Measurements from ENCODE around the gene ZCCHC9. TPM values are rescaled to one million over a fixed set of nuclear protein-coding genes. Genes with fewer than 3 reads are reported as not detected.
"Not testable (repeated sequence)": the region's sequence is repeated elsewhere in the genome, so short reads cannot be mapped to it uniquely, and the experiment has no call there.

The ZCCHC9 gene
- polyA plus RNA-seq, 1 donor: 38.9 TPM

- Histone ChIP-seq H3K27ac (ENCODE audit: low read length) (no peak overlapping the region), H3K36me3 (ENCODE audit: control insufficient read depth, insufficient read depth, low read length) (no peaks in the 10 kb centered on the region), H3K4me3 (ENCODE audit: low read length) (no peak overlapping the region), H3K27me3 (ENCODE audit: control insufficient read depth, insufficient read depth, low read length) (no peaks in the 10 kb centered on the region), H3K4me1 (ENCODE audit: control insufficient read depth, insufficient read depth, low read length) (no peaks in the 10 kb centered on the region), H3K9me3 (ENCODE audit: control insufficient read depth, low read depth, low read length) (no peaks in the 10 kb centered on the region)
- WGBS (ENCODE audit: insufficient coverage, low lambda C conversion rate): no CpG with 5 or more reads among the region's 2 CpGs
- no peak for DNase-seq
These were observed 25.2 kb downstream of the ZCCHC9 start for GRCh38 chr5:81326554-81326953.

DNA sequence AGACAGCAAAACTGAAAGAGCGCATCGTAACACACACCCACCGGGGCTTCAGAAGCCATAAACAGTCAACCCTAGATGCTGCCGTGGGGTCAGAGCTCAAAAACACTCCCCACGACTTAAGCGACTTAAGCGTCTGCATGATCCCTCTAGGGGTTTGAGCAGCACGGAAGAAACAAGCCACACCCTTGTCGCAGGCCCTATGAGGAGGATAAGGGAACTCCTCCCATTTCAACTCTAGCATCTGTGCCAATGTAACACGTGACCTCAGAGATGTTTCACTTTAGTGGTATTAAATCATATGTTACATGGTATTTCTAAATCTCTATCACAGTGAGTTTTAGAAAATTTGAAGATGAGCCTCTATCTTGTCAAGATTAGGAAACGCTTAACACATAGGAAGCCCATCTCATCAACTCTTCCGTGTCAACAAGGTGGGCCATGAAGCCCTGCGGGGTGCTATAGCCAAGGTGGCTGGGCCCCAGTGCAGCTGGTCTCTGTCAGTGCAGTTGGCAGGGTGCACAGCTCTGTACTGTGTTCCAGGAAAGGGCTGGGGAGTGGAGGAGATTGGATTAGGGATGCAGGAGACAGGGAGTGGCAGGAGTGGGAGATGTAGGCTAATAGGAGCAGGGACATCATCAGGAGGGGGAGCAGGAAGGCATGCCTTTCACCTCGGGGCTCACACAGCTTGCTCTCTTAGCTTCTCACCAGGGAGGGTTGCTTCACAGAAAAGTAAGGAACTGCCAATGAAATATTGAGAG lies 33.1 kb downstream of the ZCCHC9 start:
- Histone ChIP-seq H3K27me3 (ENCODE audit: control insufficient read depth, insufficient read depth, low read length) (no peaks in the 10 kb centered on the region), H3K4me1 (ENCODE audit: control insufficient read depth, insufficient read depth, low read length) (no peaks in the 10 kb centered on the region), H3K27ac (ENCODE audit: low read length) (no peak overlapping the region), H3K9me3 (ENCODE audit: control insufficient read depth, low read depth, low read length) (no peaks in the 10 kb centered on the region), H3K4me3 (ENCODE audit: low read length) (no peak overlapping the region), H3K36me3 (ENCODE audit: control insufficient read depth, insufficient read depth, low read length) (no peaks in the 10 kb centered on the region)
- WGBS (ENCODE audit: insufficient coverage, low lambda C conversion rate): no CpG with 5 or more reads among the region's 14 CpGs
- DNase-seq: no peak

DNA sequence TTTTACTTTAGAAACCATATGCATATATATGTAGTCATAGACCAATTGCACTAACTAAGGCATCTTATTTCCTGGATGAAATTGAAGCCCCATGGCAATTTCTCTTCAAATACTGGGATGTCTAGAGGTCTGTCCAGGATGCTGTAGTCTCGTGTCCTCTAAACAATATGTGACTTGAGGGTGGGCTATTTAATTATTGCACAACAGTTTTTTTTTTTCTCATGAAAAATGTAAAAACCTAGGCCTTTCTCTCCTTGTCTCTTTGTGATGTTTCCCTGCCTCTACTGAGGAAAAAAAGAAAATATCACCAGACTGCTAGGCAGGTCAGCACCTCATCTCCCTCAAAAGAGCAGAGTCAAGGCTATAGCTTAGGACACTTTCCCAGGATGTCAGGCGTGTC lies 34.6 kb downstream of the ZCCHC9 start:
- WGBS (ENCODE audit: insufficient coverage, low lambda C conversion rate): 83% methylated on average over 1 of the region's 2 CpGs
- Histone ChIP-seq H3K9me3 (ENCODE audit: control insufficient read depth, low read depth, low read length) (no peaks in the 10 kb centered on the region), H3K27ac (ENCODE audit: low read length) (no peak overlapping the region), H3K27me3 (ENCODE audit: control insufficient read depth, insufficient read depth, low read length) (no peaks in the 10 kb centered on the region), H3K36me3 (ENCODE audit: control insufficient read depth, insufficient read depth, low read length) (no peaks in the 10 kb centered on the region), H3K4me1 (ENCODE audit: control insufficient read depth, insufficient read depth, low read length) (no peaks in the 10 kb centered on the region), H3K4me3 (ENCODE audit: low read length) (no peak overlapping the region)
- DNase-seq: no peak

GRCh38 chr5:81336556-81336955 lies 35.2 kb downstream of the ZCCHC9 start:
- Histone ChIP-seq H3K4me1 (ENCODE audit: control insufficient read depth, insufficient read depth, low read length) (no peaks in the 10 kb centered on the region), H3K27ac (ENCODE audit: low read length) (no peak overlapping the region), H3K36me3 (ENCODE audit: control insufficient read depth, insufficient read depth, low read length) (no peaks in the 10 kb centered on the region), H3K27me3 (ENCODE audit: control insufficient read depth, insufficient read depth, low read length) (no peaks in the 10 kb centered on the region), H3K9me3 (ENCODE audit: control insufficient read depth, low read depth, low read length) (no peaks in the 10 kb centered on the region), H3K4me3 (ENCODE audit: low read length) (no peak overlapping the region)
- no CpG with 5 or more reads among the region's 1 CpG for WGBS (ENCODE audit: insufficient coverage, low lambda C conversion rate)
- no peak for DNase-seq

DNA sequence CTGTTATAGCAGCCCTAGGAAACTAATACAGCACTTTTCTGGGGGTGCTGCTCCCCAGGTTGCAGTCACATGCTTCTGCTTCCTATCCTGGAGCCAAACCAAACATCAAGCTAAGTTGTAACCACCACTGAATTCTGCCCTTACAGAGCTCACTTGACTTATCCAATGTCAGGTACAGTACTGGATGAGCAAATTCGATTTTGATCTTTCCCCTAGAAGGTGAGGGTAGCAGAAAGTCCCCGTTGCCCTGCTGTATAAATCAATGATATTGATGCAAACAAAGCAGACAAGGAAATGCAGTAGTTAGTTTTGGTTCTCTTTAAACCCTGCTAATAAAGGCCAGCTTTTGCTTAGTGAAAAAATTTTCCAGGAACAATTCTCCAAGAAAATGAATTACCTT lies 36.4 kb downstream of the ZCCHC9 start:
- H3K4me3 ChIP-seq (ENCODE audit: low read length): no peak overlapping the region
- H3K4me1 ChIP-seq (ENCODE audit: control insufficient read depth, insufficient read depth, low read length): no peaks in the 10 kb centered on the region
- WGBS (ENCODE audit: insufficient coverage, low lambda C conversion rate): no CpG with 5 or more reads among the region's 2 CpGs
- no peak for DNase-seq
- H3K27ac ChIP-seq (ENCODE audit: low read length): no peak overlapping the region
- H3K36me3 ChIP-seq (ENCODE audit: control insufficient read depth, insufficient read depth, low read length): no peaks in the 10 kb centered on the region
- H3K9me3 ChIP-seq (ENCODE audit: control insufficient read depth, low read depth, low read length): no peaks in the 10 kb centered on the region
- H3K27me3 ChIP-seq (ENCODE audit: control insufficient read depth, insufficient read depth, low read length): no peaks in the 10 kb centered on the region

DNA sequence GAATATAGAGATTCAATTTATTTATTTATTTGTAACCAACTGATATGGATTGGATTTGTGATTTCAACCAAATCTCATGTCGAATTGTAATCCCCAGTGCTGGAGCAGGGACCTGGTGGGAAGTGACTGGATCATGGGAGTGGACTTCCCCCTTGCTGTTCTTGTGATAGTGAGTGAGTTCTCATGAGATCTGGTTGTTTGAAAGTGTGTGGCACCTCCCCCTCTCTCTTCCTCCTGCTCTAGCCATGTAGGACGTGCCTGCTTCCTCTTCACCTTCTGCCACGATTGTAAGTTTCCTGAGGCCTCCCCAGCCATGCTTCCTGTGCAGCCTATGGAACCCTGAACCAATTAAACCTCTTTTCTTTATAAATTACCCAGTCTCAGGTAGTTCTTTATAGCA lies 36.8 kb downstream of the ZCCHC9 start:
- not testable (repeated sequence) for H3K4me1 ChIP-seq (ENCODE audit: control insufficient read depth, insufficient read depth, low read length); H3K4me3 ChIP-seq (ENCODE audit: low read length); H3K36me3 ChIP-seq (ENCODE audit: control insufficient read depth, insufficient read depth, low read length); DNase-seq; H3K27me3 ChIP-seq (ENCODE audit: control insufficient read depth, insufficient read depth, low read length); H3K27ac ChIP-seq (ENCODE audit: low read length); H3K9me3 ChIP-seq (ENCODE audit: control insufficient read depth, low read depth, low read length)
- WGBS (ENCODE audit: insufficient coverage, low lambda C conversion rate): no CpG with 5 or more reads among the region's 3 CpGs

DNA sequence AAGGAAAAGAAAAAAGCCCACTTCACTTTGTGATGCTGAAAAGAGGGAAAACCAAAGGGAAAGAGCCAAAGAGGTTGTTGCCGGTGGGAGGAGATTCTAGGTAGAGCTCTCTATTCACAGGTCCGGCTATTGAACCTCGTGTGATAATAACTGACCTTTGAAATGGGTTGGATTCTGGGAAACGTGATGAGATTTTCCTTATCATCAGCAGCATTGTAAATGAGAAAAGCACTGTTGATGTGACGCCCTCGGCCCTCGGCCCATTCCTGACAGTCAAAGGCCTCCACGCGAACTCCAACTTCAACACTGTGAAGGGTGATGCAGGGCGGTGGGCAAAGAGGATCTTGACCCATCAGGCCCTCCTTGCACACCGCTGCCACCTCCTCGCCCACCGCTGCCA lies 43.3 kb downstream of the ZCCHC9 start:
- no CpG with 5 or more reads among the region's 13 CpGs for WGBS (ENCODE audit: insufficient coverage, low lambda C conversion rate)
- Histone ChIP-seq H3K27me3 (ENCODE audit: control insufficient read depth, insufficient read depth, low read length) (no peaks in the 10 kb centered on the region), H3K4me1 (ENCODE audit: control insufficient read depth, insufficient read depth, low read length) (peaks cover 3% of the 10 kb centered on the region), H3K4me3 (ENCODE audit: low read length) (no peak overlapping the region), H3K9me3 (ENCODE audit: control insufficient read depth, low read depth, low read length) (no peaks in the 10 kb centered on the region), H3K27ac (ENCODE audit: low read length) (peak overlapping the region; percentile 45), H3K36me3 (ENCODE audit: control insufficient read depth, insufficient read depth, low read length) (no peaks in the 10 kb centered on the region)
- peak; percentile 48 to 81 for DNase-seq

DNA sequence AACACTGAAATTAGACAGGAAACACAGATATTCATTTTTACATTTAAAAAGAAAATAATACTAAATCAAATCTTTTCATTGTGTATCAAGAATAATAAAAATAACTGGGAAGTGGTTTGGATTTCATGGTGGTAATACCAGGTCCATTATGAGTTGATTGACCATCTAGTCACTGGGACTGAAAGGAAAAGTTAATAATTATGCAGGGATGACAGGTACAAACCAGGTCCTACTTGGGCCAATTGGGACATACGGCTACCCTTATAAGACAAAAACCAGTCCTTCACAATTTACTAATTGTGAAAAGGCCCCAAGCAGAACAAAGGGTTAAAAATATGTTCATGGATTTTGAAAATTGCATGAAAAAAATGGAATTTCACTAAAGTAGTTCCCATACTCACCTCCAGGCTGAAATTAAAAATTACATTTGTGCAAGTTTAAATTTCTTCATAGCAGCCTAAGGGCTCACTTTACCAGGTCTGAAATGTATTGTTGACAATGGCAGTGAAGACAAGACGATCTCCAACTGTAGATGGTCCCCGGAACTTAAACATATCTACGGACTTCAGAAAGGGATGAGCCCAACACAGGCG lies 44.1 kb downstream of the ZCCHC9 start:
- H3K27ac ChIP-seq (ENCODE audit: low read length): no peak overlapping the region
- no CpG with 5 or more reads among the region's 5 CpGs for WGBS (ENCODE audit: insufficient coverage, low lambda C conversion rate)

DNA sequence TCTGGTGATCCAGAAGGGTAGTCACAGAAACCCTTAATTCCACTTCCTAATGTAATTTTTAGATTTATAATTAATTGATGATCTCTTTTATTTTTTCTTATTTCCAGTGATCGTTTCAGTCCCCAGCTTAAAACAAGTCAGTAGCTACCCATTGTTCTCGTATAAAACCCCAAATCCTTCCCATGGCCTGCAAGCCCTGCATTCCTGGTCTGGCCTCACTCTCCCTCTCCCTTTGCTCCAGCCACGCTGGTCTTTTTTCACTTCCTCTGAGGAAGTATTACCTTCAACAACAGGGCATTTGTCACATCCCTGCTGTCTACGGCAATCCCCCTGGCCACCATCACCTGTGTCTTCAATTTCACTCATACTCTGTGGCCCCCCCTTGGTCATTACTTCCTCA lies 47.8 kb downstream of the ZCCHC9 start:
- Histone ChIP-seq H3K4me1 (ENCODE audit: control insufficient read depth, insufficient read depth, low read length) (peaks cover 8% of the 10 kb centered on the region), H3K27ac (ENCODE audit: low read length) (no peak overlapping the region), H3K27me3 (ENCODE audit: control insufficient read depth, insufficient read depth, low read length) (no peaks in the 10 kb centered on the region), H3K4me3 (ENCODE audit: low read length) (no peak overlapping the region), H3K36me3 (ENCODE audit: control insufficient read depth, insufficient read depth, low read length) (no peaks in the 10 kb centered on the region), H3K9me3 (ENCODE audit: control insufficient read depth, low read depth, low read length) (no peaks in the 10 kb centered on the region)
- no peak for DNase-seq
- WGBS (ENCODE audit: insufficient coverage, low lambda C conversion rate): 100% methylated on average over 1 of the region's 4 CpGs

More for the DNA sequence above, 44.1 kb downstream of the ZCCHC9 start:
- no peak overlapping the region for H3K4me3 ChIP-seq (ENCODE audit: low read length)
- no peaks in the 10 kb centered on the region for H3K36me3 ChIP-seq (ENCODE audit: control insufficient read depth, insufficient read depth, low read length)
- no peaks in the 10 kb centered on the region for H3K27me3 ChIP-seq (ENCODE audit: control insufficient read depth, insufficient read depth, low read length)
- no peak for DNase-seq
- peaks cover 3% of the 10 kb centered on the region for H3K4me1 ChIP-seq (ENCODE audit: control insufficient read depth, insufficient read depth, low read length)
- H3K9me3 ChIP-seq (ENCODE audit: control insufficient read depth, low read depth, low read length): no peaks in the 10 kb centered on the region

- Histone ChIP-seq H3K27ac (ENCODE audit: low read length) (no peak overlapping the region), H3K9me3 (ENCODE audit: control insufficient read depth, low read depth, low read length) (no peaks in the 10 kb centered on the region), H3K36me3 (ENCODE audit: control insufficient read depth, insufficient read depth, low read length) (no peaks in the 10 kb centered on the region), H3K4me1 (ENCODE audit: control insufficient read depth, insufficient read depth, low read length) (peaks cover 17% of the 10 kb centered on the region), H3K27me3 (ENCODE audit: control insufficient read depth, insufficient read depth, low read length) (no peaks in the 10 kb centered on the region), H3K4me3 (ENCODE audit: low read length) (no peak overlapping the region)
- DNase-seq: no peak
These were observed 49.1 kb downstream of the ZCCHC9 start for GRCh38 chr5:81350507-81350906.

GRCh38 chr5:81353189-81353588 lies 51.8 kb downstream of the ZCCHC9 start:
- 20% methylated on average over 1 of the region's 5 CpGs for WGBS (ENCODE audit: insufficient coverage, low lambda C conversion rate)
- no peak overlapping the region for H3K4me3 ChIP-seq (ENCODE audit: low read length)
- DNase-seq: peak; percentile 62 to 84

More at GRCh38 chr5:81353189-81353588, 51.8 kb downstream of the ZCCHC9 start:
- Histone ChIP-seq H3K4me1 (ENCODE audit: control insufficient read depth, insufficient read depth, low read length) (peaks cover 17% of the 10 kb centered on the region), H3K36me3 (ENCODE audit: control insufficient read depth, insufficient read depth, low read length) (no peaks in the 10 kb centered on the region), H3K27ac (ENCODE audit: low read length) (peak overlapping the region; percentile 69), H3K9me3 (ENCODE audit: control insufficient read depth, low read depth, low read length) (no peaks in the 10 kb centered on the region), H3K27me3 (ENCODE audit: control insufficient read depth, insufficient read depth, low read length) (no peaks in the 10 kb centered on the region)
